ENCODE data around the gene NELFA.

NELFA gene

GRCh38 chr4:1971456-1972200, 37.1 kb downstream of the NELFA start:
- intact Hi-C loops (cut with DNase I), result no loop called here
- DNase-seq, result peak in 2 of 10 donors; percentile 22 to 82

- DNase-seq, result peak in 2 of 10 donors; percentile 69 to 79
- intact Hi-C loops (cut with DNase I), result no loop called here
Measured at GRCh38 chr4:1970926-1971325, 37.8 kb downstream of the NELFA start.

- intact Hi-C loops (cut with DNase I), result no loop called here
- peak in 5 of 10 donors; percentile 14 to 89 (median 65) for DNase-seq
Measured at GRCh38 chr4:1969928-1970723, 38.6 kb downstream of the NELFA start.

GRCh38 chr4:1968686-1969295, 40.0 kb downstream of the NELFA start:
- DNase-seq, result peak in 3 of 10 donors; percentile 57 to 77 (median 73)
- intact Hi-C loops (cut with DNase I), result no loop called here

- no peak for DNase-seq
- intact Hi-C loops (cut with DNase I), result no loop called here
Measured at GRCh38 chr4:1967512-1968149, 41.1 kb downstream of the NELFA start.

- intact Hi-C loops (cut with DNase I), result no loop called here
- no peak for DNase-seq
Measured at GRCh38 chr4:1964971-1965370, 43.8 kb downstream of the NELFA start.

GRCh38 chr4:1964443-1964842, 44.3 kb downstream of the NELFA start:
- intact Hi-C loops (cut with DNase I), result no loop called here
- DNase-seq, result no peak

GRCh38 chr4:1962980-1963379, 45.8 kb downstream of the NELFA start:
- intact Hi-C loops (cut with DNase I), result no loop called here

GRCh38 chr4:1961563-1961962, 47.2 kb downstream of the NELFA start:
- DNase-seq, result peak in 2 of 10 donors; percentile 41 to 65
- intact Hi-C loops (cut with DNase I), result no loop called here

More at GRCh38 chr4:1962980-1963379, 45.8 kb downstream of the NELFA start:
- DNase-seq, result no peak

GRCh38 chr4:1961038-1961437, 47.7 kb downstream of the NELFA start:
- intact Hi-C loops (cut with DNase I), result no loop called here
- DNase-seq, result peak in 1 of 10 donors; percentile 36

GRCh38 chr4:1960170-1960825, 48.5 kb downstream of the NELFA start:
- peak in 1 of 10 donors; percentile 41 for DNase-seq
- intact Hi-C loops (cut with DNase I), result no loop called here

GRCh38 chr4:1959104-1959384, 49.7 kb downstream of the NELFA start:
- no peak for DNase-seq
- intact Hi-C loops (cut with DNase I), result no loop called here

GRCh38 chr4:1958276-1959103, 50.3 kb downstream of the NELFA start:
- DNase-seq, result peak in 2 of 10 donors; percentile 75 to 79
- intact Hi-C loops (cut with DNase I), result no loop called here

GRCh38 chr4:1956631-1957030, 52.1 kb downstream of the NELFA start:
- intact Hi-C loops (cut with DNase I), result no loop called here
- peak in 2 of 10 donors; percentile 14 to 52 for DNase-seq

GRCh38 chr4:1953335-1953734, 55.4 kb downstream of the NELFA start:
- intact Hi-C loops (cut with DNase I), result no loop called here
- DNase-seq, result peak in 2 of 10 donors; percentile 57 to 69

GRCh38 chr4:1952719-1953118, 56.1 kb downstream of the NELFA start:
- intact Hi-C loops (cut with DNase I), result no loop called here
- DNase-seq, result peak in 2 of 10 donors; percentile 38 to 49

GRCh38 chr4:1952058-1952700, 56.6 kb downstream of the NELFA start:
- intact Hi-C loops (cut with DNase I), result no loop called here

GRCh38 chr4:1950369-1950768, 58.4 kb downstream of the NELFA start:
- intact Hi-C loops (cut with DNase I), result no loop called here
- DNase-seq, result peak in 2 of 10 donors; percentile 70 to 76

More at GRCh38 chr4:1952058-1952700, 56.6 kb downstream of the NELFA start:
- peak in 5 of 10 donors; percentile 38 to 91 (median 87) for DNase-seq

GRCh38 chr4:1948892-1949436, 59.8 kb downstream of the NELFA start:
- peak in 1 of 10 donors; percentile 25 for DNase-seq
- intact Hi-C loops (cut with DNase I), result no loop called here
